Measurements from ENCODE around the gene LYRM2.

- TF ChIP-seq CTCF (IDR thresholded peaks at IDR 0.05) (no peak), POLR2A (IDR thresholded peaks at IDR 0.05) (no peak)
These were observed 4.4 kb upstream of the LYRM2 start for GRCh38 chr6:89642956-89643355.

All from right lobe of liver (tissue), 4 donors.